HG02610 (cell line): ENCODE results near the gene AKR7A3.
"Not testable (repeated sequence)": the region's sequence is repeated elsewhere in the genome, so short reads cannot be mapped to it uniquely, and the experiment has no call there.

ENCODE experiments used
- ATAC-seq: cut with Tn5 transposase; IDR thresholded peaks from one replicate; pipeline ENCODE4 v1.9.1; 2021; ENCODE audit warnings: mild to moderate bottlenecking, moderate library complexity; ENCODE audit not compliant: unreplicated experiment

Gene AKR7A3

GRCh38 chr1:19300211-19300610, 11.6 kb upstream of the AKR7A3 start:
- no peak for ATAC-seq

GRCh38 chr1:19294638-19295037, 6.1 kb upstream of the AKR7A3 start:
- ATAC-seq: no peak

- ATAC-seq: no peak
Observed at GRCh38 chr1:19289244-19289643, 674 bp upstream of the AKR7A3 start.

- no peak for ATAC-seq
Observed at GRCh38 chr1:19287436-19288185, 959 bp downstream of the AKR7A3 start.

- ATAC-seq: not testable (repeated sequence)
Observed at GRCh38 chr1:19285807-19286206, 2.8 kb downstream of the AKR7A3 start.

- not testable (repeated sequence) for ATAC-seq
Observed at GRCh38 chr1:19285366-19285765, 3.2 kb downstream of the AKR7A3 start.

GRCh38 chr1:19284881-19285280, 3.7 kb downstream of the AKR7A3 start:
- ATAC-seq: no peak

- no peak for ATAC-seq
Observed at GRCh38 chr1:19283891-19284290, 4.7 kb downstream of the AKR7A3 start.

GRCh38 chr1:19274636-19275035, 13.9 kb downstream of the AKR7A3 start:
- no peak for ATAC-seq

GRCh38 chr1:19273844-19274531, 14.6 kb downstream of the AKR7A3 start:
- ATAC-seq: not testable (repeated sequence)

GRCh38 chr1:19273106-19273843, 15.3 kb downstream of the AKR7A3 start:
- no peak for ATAC-seq

- no peak for ATAC-seq
Observed at GRCh38 chr1:19272064-19272463, 16.5 kb downstream of the AKR7A3 start.

GRCh38 chr1:19270343-19270730, 18.2 kb downstream of the AKR7A3 start:
- ATAC-seq: not testable (repeated sequence)

GRCh38 chr1:19269427-19270342, 18.9 kb downstream of the AKR7A3 start:
- ATAC-seq: not testable (repeated sequence)

- ATAC-seq: no peak
Observed at GRCh38 chr1:19268445-19268844, 20.1 kb downstream of the AKR7A3 start.

- ATAC-seq: no peak
Observed at GRCh38 chr1:19262744-19263143, 25.8 kb downstream of the AKR7A3 start.

- ATAC-seq: no peak
Observed at GRCh38 chr1:19262047-19262446, 26.5 kb downstream of the AKR7A3 start.

GRCh38 chr1:19260211-19261138, 28.1 kb downstream of the AKR7A3 start:
- ATAC-seq: no peak

- no peak for ATAC-seq
Observed at GRCh38 chr1:19258353-19258752, 30.2 kb downstream of the AKR7A3 start.
